WERI-Rb-1 (cell line): ENCODE data around the gene CA11.
A peak's percentile ranks its signal among the peaks of the same experiment; 100 is the strongest.

Source experiments
- DNase-seq: peaks from one replicate; pipeline ENCODE4 v3.0.0-alpha.2; 2020
- H3K27ac ChIP-seq: fragments of 250-450 bp; sonication (Bioruptor Pico); 2 replicates; pipeline ENCODE4 v1.5.1; 2020; ENCODE audit warnings: mild to moderate bottlenecking, moderate library complexity
- H3K27me3 ChIP-seq: fragments of 250-450 bp; sonication (Bioruptor Pico); 2 replicates; pipeline ENCODE4 v1.5.1; 2021; ENCODE audit warnings: mild to moderate bottlenecking, low read depth, moderate library complexity; ENCODE audit not compliant: insufficient read depth, severe bottlenecking
- H3K36me3 ChIP-seq: fragments of 250-450 bp; sonication (Bioruptor Pico); 2 replicates; pipeline ENCODE4 v1.5.1; 2020; ENCODE audit warnings: mild to moderate bottlenecking, moderate library complexity
- H3K4me3 ChIP-seq: 2 replicates; pipeline ENCODE4 v1.5.1; 2011; ENCODE audit warnings: low read depth, mild to moderate bottlenecking, control low read depth, low read length
- H3K9me3 ChIP-seq: fragments of 250-450 bp; sonication (Bioruptor Pico); 2 replicates; pipeline ENCODE4 v1.5.1; 2021; ENCODE audit warnings: mild to moderate bottlenecking, moderate library complexity; ENCODE audit not compliant: severe bottlenecking
- CTCF ChIP-seq: IDR thresholded peaks from 2 replicates; pipeline ENCODE4 v1.5.1; 2011; ENCODE audit warnings: low read depth, mild to moderate bottlenecking, control low read depth, inconsistent platforms, low read length

CA11 gene

DNA sequence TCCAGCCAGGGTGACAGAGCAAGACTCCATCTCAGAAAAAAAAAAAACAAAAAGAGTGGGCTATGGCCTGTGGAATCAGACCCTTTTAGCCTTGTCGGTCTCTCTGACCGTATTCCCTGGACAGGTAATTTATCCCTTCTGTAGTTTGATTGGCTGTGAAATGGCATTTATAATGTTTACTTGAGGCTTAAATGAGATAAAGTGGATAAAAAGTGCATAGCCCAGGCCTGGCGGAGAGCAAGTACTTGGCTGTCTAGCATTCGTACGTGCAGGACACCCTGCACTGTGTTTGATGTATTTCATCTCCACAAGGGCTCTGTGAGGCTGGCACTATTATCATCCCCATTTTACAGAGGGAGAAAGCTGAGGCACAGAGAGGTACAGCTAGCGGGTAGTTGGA is 19.8 kb upstream of the CA11 start:
- no peak overlapping the region for H3K4me3 ChIP-seq
- DNase-seq: no peak
- TF ChIP-seq CTCF: no peak
- H3K36me3 ChIP-seq: no peaks in the 10 kb centered on the region
- H3K27me3 ChIP-seq: no peaks in the 10 kb centered on the region
- H3K9me3 ChIP-seq: no peaks in the 10 kb centered on the region
- no peak overlapping the region for H3K27ac ChIP-seq

DNA sequence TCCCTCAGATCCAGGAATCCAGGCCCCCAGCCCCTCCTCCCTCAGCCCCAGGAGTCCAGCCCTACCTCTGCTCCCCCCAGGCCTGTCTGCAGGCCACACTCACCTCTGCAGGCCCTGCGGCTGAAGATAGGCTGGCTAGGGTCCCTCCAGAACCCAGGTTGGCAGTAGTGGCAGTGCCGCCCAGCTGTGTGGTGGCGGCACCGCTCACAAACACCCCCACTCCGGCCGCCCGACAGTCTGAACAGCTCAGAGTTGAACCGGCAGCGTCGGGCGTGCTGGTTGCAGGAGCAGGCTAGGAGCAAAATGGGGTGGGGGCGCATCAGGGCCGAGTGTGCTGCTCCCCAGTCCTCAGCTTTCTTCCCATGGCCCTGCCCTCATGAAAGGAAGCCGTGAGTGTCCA is 18.5 kb upstream of the CA11 start:
- Histone ChIP-seq H3K4me3 (no peak overlapping the region), H3K36me3 (no peaks in the 10 kb centered on the region), H3K9me3 (no peaks in the 10 kb centered on the region), H3K27ac (no peak overlapping the region), H3K27me3 (no peaks in the 10 kb centered on the region)
- TF ChIP-seq CTCF: no peak
- DNase-seq: no peak

- Histone ChIP-seq H3K27me3 (no peaks in the 10 kb centered on the region), H3K9me3 (no peaks in the 10 kb centered on the region), H3K36me3 (no peaks in the 10 kb centered on the region), H3K4me3 (no peak overlapping the region), H3K27ac (no peak overlapping the region)
- DNase-seq: no peak
- no peak for TF ChIP-seq CTCF
These were observed 17.7 kb upstream of the CA11 start for GRCh38 chr19:48663667-48664066.

GRCh38 chr19:48661711-48662090 is 15.7 kb upstream of the CA11 start:
- Histone ChIP-seq H3K27me3 (no peaks in the 10 kb centered on the region), H3K4me3 (no peak overlapping the region), H3K36me3 (no peaks in the 10 kb centered on the region), H3K9me3 (no peaks in the 10 kb centered on the region), H3K27ac (no peak overlapping the region)
- no peak for DNase-seq
- TF ChIP-seq CTCF: no peak

DNA sequence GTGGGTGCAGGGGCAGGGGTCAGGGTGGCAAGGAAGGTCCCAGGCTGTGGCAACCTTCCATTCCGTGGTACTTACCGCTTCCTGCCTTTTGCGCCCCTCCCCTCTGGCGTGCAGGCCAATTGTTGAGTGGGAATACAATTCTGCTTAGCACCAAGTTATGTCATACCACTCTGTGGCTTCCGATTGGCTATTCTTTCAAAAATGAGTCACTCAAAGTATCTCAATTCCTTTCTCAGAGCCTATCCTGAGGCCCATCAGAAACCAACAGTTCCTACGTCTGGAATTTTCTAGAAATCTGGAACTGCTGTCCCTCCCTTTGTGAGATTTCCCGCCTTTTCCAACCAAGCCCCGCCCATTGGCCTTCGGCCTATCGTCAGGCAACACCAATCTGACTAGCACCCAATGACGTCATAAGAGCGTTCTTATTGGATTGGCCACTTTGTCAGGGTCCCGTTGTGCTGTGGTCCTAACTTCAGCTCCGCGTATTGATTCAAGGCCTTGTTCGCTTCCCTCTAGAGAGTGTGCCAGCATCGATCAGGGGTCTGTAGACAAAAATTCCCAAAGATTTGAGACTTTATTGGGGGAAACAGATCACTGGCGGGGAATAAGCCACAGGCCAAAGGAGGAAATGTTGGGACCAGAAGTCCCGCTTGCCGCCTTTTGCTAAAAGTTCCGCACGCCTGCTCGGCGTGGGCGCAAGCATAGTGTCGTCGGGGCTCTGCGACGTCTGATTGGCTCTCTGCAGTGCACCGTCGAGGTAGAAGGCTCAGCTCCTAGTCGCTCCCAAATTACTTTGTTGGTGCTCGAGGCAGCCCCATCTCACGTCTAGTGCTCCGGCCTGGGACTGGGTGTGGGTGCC is 15.1 kb upstream of the CA11 start:
- H3K9me3 ChIP-seq: no peaks in the 10 kb centered on the region
- no peaks in the 10 kb centered on the region for H3K27me3 ChIP-seq
- peak overlapping the region; percentile 71 for H3K27ac ChIP-seq
- no peak for TF ChIP-seq CTCF
- no peak overlapping the region for H3K4me3 ChIP-seq
- no peaks in the 10 kb centered on the region for H3K36me3 ChIP-seq
- peak; percentile 92 for DNase-seq

GRCh38 chr19:48659768-48660167 is 13.8 kb upstream of the CA11 start:
- Histone ChIP-seq H3K4me3 (no peak overlapping the region), H3K27ac (no peak overlapping the region), H3K9me3 (no peaks in the 10 kb centered on the region), H3K36me3 (no peaks in the 10 kb centered on the region), H3K27me3 (no peaks in the 10 kb centered on the region)
- TF ChIP-seq CTCF: no peak
- DNase-seq: no peak
